Adrenal gland (tissue), 12 donors: ENCODE results near the gene ACVRL1. TPM values are rescaled to one million over a fixed set of nuclear protein-coding genes. Genes with fewer than 3 reads are reported as not detected.

Experiments
- DNase-seq, 7 donors: peaks; one replicate each; pipeline ENCODE4 v3.0.0-alpha.2; 2019 to 2020
- H3K27ac ChIP-seq, 5 donors: fragments of 200-600 bp; sonication (generic) in 4 of 5; 1 replicate in 3 of 5; 2 replicates in 2 of 5; pipeline versions ENCODE4 v1.5.1 to v1.8.0; 2016 to 2020; ENCODE audit warnings: mild to moderate bottlenecking in 1 of 5
- H3K27me3 ChIP-seq: fragments of 200-600 bp; 2 replicates; pipeline ENCODE4 v1.8.0; 2021
- H3K36me3 ChIP-seq, 2 donors: fragments of 200-600 bp; replicated peaks in 1 of 2; 1 replicate in 1 of 2; 2 replicates in 1 of 2; pipeline versions ENCODE4 v1.5.1 to v1.8.0; 2018 to 2022
- H3K4me1 ChIP-seq, 2 donors: fragments of 200-600 bp; replicated peaks in 1 of 2; 1 replicate in 1 of 2; 2 replicates in 1 of 2; pipeline versions ENCODE4 v1.5.1 to v1.8.0; 2018 to 2021
- H3K4me3 ChIP-seq, 4 donors: fragments of 200-600 bp; sonication (generic) in 3 of 4; one replicate each; pipeline ENCODE4 v1.5.1; 2016 to 2018
- H3K9me3 ChIP-seq, 3 donors: fragments of 200-600 bp; sonication (generic) in 1 of 3; replicated peaks in 1 of 3; 1 replicate in 2 of 3; 2 replicates in 1 of 3; pipeline versions ENCODE4 v1.5.1 to v1.8.0; 2016 to 2021
- POLR2A ChIP-seq, 2 donors: fragments of 450-650 bp; IDR thresholded peaks; one replicate each; pipeline ENCODE4 v1.6.1; 2017; ENCODE audit warnings: antibody characterized with exemption in 2 of 2, mild to moderate bottlenecking in 2 of 2, moderate library complexity in 1 of 2
- WGBS, 4 donors: extraction: QIAGEN DNeasy Blood & Tissue Kit in 2 of 4; methylation state at CpG; one replicate each; pipeline versions ENCODE4 v1.1.5 to v1.1.7; 2013 to 2017; 5-methylcytosine and 5-hydroxymethylcytosine counted together
- intact Hi-C, 2 donors: fragments of 100-400 bp; cut with DNase I; formaldehyde crosslinking; loops; one replicate each; pipeline versions ENCODE4 v1.14.1 to v1.15.0; 2022 to 2023
- polyA plus RNA-seq, 3 donors: library from polyadenylated mRNA; stranded (reverse); fragments of 200-250 nt in 2 of 3; fragments of 350-450 nt in 1 of 3; fragmentation: Illumina TruSeq in 1 of 3; extraction: RNeasy Lipid Tissue Mini Kit (QIAGEN cat#74804) in 1 of 3; gene quantifications; one replicate each; pipeline ENCODE4 v1.2.3, GENCODE V29; 2013 to 2014
- total RNA-seq, 9 donors: library from RNA; depleted of rRNA in 4 of 9; stranded (reverse); fragments of >200 nt in 4 of 9; fragments of 120-200 nt in 1 of 9; fragmentation: NEBNext Ultra II Directional in 1 of 9; extraction: Animal tissue kit (Norgen Biotek cat#: 25700) in 1 of 9; gene quantifications; one replicate each; pipeline versions ENCODE4 v1.1.0 to v1.2.4, GENCODE V29; 2013 to 2023
- TF ChIP-seq, protein P1 (sequence below), 6 experiments: fragments of 450-650 bp in 4 of 6; fragments of 200-600 bp in 2 of 6; sonication (generic) in 1 of 6; IDR thresholded peaks; 1 replicate in 5 of 6; 2 replicates in 1 of 6; pipeline versions ENCODE4 v1.5.1 to v1.8.0; 2016 to 2021; ENCODE audit warnings: antibody characterized with exemption in 6 of 6, mild to moderate bottlenecking in 2 of 6, moderate library complexity in 1 of 6
- donor health status: healthy with polysubstance abuse.
- donor health status: Bipolar disorder and iron deficiency.
- donor health status: DM: yes; HTN: yes; CAD: no.
- donor health status: DM: no; HTN: no; CAD: no.
- donor health status: DM: no; HTN: no; CAD: no.
- donor health status: DM: yes; HTN: yes; CAD: no.

Gene ACVRL1
- total and polyA plus RNA-seq, 12 donors = 7.8 to 117 (median 43.7) TPM

DNA sequence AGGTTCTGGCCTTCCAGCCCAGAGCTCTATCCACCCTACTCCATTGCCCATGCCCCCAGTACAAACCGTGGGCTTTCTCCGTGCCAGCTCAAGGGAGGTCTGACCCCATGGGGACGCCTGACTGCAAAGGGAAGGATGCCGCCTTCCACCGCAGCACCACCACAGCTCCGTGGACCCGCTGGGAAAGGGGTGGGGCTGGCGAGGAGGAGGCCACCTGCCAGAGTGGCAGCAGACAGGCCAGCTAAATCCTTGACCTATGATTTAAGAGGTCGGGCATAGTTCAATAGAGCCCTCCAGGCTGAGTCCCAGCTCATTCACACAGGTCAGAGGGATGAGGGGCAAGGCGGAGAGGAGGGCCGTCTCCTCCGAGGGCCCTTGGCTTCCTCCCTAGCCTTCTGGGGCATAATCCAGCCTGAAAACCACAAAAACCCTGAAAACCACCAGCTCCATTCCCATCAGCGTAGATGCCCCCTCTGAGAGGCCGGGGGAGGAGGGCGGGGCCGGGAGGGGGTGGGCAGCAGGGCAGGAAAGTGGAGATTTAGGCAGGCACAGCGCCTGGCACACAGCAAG is 43.9 kb upstream of the ACVRL1 start:
- Histone ChIP-seq H3K9me3 (no peaks in the 10 kb centered on the region), H3K27ac (no peak overlapping the region), H3K27me3 (peaks cover 12% of the 10 kb centered on the region), H3K36me3 (no peaks in the 10 kb centered on the region), H3K4me3 (peak overlapping the region in 1 of 4 donors; percentile 41), H3K4me1 (peaks cover 0 to 9% of the 10 kb centered on the region in 2 donors)
- intact Hi-C loops = no loop called here
- no peak for DNase-seq
- 49 to 55% (median 52%) methylated on average over 6 to 17 of the region's 17 CpGs for WGBS, 4 donors
- no peak for TF ChIP-seq POLR2A (IDR thresholded peaks at IDR 0.05)
- TF ChIP-seq, protein P1, sequence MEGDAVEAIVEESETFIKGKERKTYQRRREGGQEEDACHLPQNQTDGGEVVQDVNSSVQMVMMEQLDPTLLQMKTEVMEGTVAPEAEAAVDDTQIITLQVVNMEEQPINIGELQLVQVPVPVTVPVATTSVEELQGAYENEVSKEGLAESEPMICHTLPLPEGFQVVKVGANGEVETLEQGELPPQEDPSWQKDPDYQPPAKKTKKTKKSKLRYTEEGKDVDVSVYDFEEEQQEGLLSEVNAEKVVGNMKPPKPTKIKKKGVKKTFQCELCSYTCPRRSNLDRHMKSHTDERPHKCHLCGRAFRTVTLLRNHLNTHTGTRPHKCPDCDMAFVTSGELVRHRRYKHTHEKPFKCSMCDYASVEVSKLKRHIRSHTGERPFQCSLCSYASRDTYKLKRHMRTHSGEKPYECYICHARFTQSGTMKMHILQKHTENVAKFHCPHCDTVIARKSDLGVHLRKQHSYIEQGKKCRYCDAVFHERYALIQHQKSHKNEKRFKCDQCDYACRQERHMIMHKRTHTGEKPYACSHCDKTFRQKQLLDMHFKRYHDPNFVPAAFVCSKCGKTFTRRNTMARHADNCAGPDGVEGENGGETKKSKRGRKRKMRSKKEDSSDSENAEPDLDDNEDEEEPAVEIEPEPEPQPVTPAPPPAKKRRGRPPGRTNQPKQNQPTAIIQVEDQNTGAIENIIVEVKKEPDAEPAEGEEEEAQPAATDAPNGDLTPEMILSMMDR (IDR thresholded peaks at IDR 0.05) = no peak

DNA sequence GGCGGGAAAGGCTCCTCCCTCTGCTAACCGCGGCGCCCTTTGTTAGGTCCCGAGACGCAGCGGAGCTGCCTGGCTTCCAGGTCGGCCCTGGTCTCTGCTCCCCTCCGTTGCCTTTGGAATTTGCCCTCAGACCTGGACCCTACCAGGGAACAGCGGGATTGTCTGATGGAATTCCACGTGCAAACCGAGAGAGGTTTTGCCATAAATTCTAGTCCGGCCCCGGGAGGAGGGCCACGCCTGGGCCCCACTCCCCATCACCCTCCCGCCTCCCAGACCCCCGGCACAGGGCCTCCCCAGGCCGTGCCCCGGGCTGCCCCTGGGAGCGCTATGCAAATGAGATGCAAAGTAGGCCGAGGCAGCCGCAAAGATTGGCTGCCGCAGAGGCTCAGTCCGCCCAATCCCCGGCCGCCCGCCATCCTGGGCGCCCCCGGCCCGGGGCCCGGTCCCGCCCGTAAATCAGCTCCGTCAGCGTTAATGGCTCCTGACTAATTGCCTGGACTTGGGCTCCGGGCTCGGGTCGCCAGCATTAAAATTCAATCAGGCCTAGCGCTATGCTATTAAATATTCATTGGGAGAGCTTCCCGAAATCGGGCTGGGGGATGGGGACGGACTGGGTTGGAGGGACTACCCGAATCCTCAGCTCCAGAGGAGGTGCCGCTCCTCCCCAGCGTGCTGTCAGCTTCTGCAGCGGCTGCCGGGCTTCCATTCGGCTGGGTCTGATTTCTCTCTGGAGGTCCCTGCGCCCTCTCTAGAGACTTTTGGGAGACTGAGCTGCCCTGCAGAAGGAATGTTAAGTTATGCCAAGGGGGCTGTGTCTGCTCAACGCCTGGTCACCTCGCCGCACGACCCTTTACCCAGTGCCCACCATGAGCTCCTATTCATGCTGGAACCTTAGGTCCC is 43.1 kb upstream of the ACVRL1 start:
- TF ChIP-seq, protein P1 (IDR thresholded peaks at IDR 0.05) = no peak
- TF ChIP-seq POLR2A (IDR thresholded peaks at IDR 0.05) = no peak
- DNase-seq = no peak
- intact Hi-C loops = no loop called here
- Histone ChIP-seq H3K4me1 (peaks cover 4 to 11% of the 10 kb centered on the region in 2 donors), H3K27ac (no peak overlapping the region), H3K9me3 (no peaks in the 10 kb centered on the region), H3K27me3 (peaks cover 12% of the 10 kb centered on the region), H3K36me3 (no peaks in the 10 kb centered on the region), H3K4me3 (peak overlapping the region in 1 of 4 donors; percentile 41)
- WGBS, 4 donors = 3 to 29% (median 24%) methylated on average over 5 to 53 of the region's 53 CpGs

DNA sequence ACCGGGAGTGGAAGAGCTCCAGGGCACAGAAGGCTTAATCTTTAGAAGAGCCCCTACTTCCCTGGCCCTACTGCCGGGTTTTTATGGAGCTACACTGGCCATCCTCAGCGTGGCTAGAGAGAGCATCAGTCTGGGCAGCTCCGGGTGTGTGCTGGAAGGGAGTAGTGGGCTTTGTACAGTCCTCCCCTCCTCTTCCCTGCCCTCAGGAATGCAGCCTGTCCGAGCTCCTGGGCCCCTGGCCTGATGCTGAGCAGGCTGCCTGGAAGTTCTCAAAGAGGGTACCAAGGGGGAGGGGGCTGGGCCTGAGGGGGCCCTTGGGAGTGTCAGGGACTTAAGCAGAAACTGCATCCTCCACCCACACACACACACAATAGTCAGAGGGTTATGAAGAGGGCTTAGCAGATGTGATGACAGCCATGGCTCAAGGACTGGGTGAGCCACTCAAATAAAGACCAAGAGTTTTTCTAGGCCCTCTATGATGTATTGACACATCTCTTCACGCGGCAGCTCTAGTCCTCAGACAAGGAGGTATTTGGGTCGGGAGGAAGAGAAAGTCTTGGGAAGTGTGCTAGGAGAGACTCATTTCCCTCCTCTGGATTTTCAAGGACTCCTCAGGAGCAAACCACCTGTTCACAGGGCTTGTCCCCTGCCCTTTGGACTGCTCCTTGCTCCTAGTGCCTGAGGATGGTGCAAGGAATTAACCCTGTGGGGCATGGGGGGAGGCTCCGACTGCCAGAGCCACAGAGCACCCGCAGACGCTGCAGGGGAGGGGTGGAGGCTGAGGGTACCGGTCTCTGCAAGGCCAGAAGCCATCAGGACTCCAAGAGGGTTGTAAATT is 42.3 kb upstream of the ACVRL1 start:
- no peak overlapping the region for H3K4me3 ChIP-seq
- peaks cover 12% of the 10 kb centered on the region for H3K27me3 ChIP-seq

More for the DNA sequence above, 42.3 kb upstream of the ACVRL1 start:
- no peaks in the 10 kb centered on the region for H3K36me3 ChIP-seq
- no peak for TF ChIP-seq POLR2A (IDR thresholded peaks at IDR 0.05)
- TF ChIP-seq, protein P1 (IDR thresholded peaks at IDR 0.05) = no peak
- peaks cover 6 to 15% of the 10 kb centered on the region in 2 donors for H3K4me1 ChIP-seq
- intact Hi-C loops = no loop called here
- no peaks in the 10 kb centered on the region for H3K9me3 ChIP-seq
- 78 to 88% (median 83%) methylated on average over 7 to 12 of the region's 12 CpGs for WGBS, 4 donors
- no peak for DNase-seq
- H3K27ac ChIP-seq = no peak overlapping the region
